ENCODE results near the gene NOC2L.

DNA sequence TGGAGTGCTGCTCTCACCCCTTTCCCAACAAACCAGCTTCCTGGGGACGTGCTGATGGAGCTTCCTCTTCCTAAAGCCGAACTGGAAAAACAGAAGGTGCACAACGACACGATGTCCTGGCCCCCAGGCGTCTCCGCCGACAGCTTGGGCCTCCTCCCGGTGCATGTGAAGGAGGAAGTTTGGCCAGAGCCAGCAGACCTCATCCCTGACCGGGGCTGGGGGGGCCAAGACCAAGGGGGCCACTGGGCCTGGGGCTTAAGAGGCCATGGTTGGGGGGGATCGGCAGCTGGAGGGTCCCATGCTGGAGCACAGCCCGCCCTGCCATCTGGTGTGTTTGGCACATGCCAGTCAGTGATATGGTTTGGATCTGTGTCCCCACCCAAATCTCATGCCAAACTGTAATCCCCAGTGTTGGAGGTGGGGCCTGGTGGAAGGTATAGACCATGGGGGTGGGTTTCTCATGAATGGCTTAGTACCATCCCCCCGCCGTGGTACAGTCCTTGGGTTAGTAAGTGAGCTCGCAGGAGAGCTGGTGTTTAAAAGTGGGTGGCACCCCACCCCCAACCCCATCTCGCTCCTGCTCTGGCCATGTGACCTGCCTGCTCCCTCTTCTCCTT, 34.4 kb upstream of the NOC2L start:
- TF ChIP-seq, protein P1, sequence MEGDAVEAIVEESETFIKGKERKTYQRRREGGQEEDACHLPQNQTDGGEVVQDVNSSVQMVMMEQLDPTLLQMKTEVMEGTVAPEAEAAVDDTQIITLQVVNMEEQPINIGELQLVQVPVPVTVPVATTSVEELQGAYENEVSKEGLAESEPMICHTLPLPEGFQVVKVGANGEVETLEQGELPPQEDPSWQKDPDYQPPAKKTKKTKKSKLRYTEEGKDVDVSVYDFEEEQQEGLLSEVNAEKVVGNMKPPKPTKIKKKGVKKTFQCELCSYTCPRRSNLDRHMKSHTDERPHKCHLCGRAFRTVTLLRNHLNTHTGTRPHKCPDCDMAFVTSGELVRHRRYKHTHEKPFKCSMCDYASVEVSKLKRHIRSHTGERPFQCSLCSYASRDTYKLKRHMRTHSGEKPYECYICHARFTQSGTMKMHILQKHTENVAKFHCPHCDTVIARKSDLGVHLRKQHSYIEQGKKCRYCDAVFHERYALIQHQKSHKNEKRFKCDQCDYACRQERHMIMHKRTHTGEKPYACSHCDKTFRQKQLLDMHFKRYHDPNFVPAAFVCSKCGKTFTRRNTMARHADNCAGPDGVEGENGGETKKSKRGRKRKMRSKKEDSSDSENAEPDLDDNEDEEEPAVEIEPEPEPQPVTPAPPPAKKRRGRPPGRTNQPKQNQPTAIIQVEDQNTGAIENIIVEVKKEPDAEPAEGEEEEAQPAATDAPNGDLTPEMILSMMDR (IDR thresholded peaks at IDR 0.05 in 8 of 11, conservative IDR thresholded peaks at IDR 0.05 in 3 of 11) = no peak
- TF ChIP-seq POLR2A (IDR thresholded peaks at IDR 0.05) = no peak

All from spleen (tissue), 7 donors.